Heart left ventricle (tissue), 13 donors: Measurements from ENCODE around the gene IMMP2L.

Experiments used
- POLR2A ChIP-seq, 2 donors: fragments of 450-650 bp; IDR thresholded peaks; one replicate each; pipeline ENCODE4 v1.6.1; 2017; ENCODE audit warnings: antibody characterized with exemption in 2 of 2, mild to moderate bottlenecking in 2 of 2, moderate library complexity in 2 of 2
- TF ChIP-seq, protein P1 (sequence below), 12 donors: fragments of 200-600 bp; sonication (generic) in 4 of 12; IDR thresholded peaks; one replicate each; pipeline versions ENCODE4 v1.5.0 to v1.8.0; 2018 to 2022; ENCODE audit warnings: antibody characterized with exemption in 12 of 12, mild to moderate bottlenecking in 5 of 12
- donor health status: ischemic (EF 13 %, LVEDD 7.1; RV severe dilation, severe dysfunction).
- donor health status: DM: no; HTN: yes; CAD: no.
- donor health status: DM: no; HTN: no; CAD: no.
- donor health status: ischemic (EF 25% LVEDD 6.9; RV normal size, moderate dysfunction).
- donor health status: ischemic (EF 25% LVEDD 5.7; RV mildly dilated, moderate dysfunction).
- donor health status: ischemic (EF 35%, LVEDD 5.7; RV mildly dilated, moderate dysfunction).
- donor health status: nonischemic (EF 11% LVEDD 7.7; RV severe dilation, severe dysfunction).
- donor health status: DM: yes; HTN: yes; CAD: no.
- donor health status: PGD.
- donor health status: ischemic (EF 29% LVEDD 5.4; RV normal size, mild dysfunction).
- donor health status: nonischemic (EF 23%, LVEDD 6.1; RV moderate dilation, normal function).

DNA sequence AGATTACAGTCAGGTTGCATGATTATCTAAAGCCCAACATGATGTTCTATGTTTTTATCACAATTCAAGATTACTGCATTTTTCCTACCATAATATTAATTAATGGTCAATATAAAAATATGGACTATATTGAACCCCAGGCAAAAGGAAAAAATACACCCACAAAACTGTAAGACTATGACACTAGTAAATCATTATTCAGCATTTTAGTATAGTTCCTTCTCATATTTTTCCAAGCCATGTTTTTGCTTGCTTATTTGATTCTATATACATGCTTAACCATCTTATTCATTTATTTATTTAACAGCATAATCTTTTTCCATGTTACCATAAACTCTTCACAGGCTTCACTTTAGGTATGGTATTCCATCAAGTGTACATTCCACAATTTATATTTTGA lies 101.6 kb downstream of the IMMP2L start:
- TF ChIP-seq, protein P1, sequence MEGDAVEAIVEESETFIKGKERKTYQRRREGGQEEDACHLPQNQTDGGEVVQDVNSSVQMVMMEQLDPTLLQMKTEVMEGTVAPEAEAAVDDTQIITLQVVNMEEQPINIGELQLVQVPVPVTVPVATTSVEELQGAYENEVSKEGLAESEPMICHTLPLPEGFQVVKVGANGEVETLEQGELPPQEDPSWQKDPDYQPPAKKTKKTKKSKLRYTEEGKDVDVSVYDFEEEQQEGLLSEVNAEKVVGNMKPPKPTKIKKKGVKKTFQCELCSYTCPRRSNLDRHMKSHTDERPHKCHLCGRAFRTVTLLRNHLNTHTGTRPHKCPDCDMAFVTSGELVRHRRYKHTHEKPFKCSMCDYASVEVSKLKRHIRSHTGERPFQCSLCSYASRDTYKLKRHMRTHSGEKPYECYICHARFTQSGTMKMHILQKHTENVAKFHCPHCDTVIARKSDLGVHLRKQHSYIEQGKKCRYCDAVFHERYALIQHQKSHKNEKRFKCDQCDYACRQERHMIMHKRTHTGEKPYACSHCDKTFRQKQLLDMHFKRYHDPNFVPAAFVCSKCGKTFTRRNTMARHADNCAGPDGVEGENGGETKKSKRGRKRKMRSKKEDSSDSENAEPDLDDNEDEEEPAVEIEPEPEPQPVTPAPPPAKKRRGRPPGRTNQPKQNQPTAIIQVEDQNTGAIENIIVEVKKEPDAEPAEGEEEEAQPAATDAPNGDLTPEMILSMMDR (IDR thresholded peaks at IDR 0.05): no peak
- TF ChIP-seq POLR2A (IDR thresholded peaks at IDR 0.05): no peak
